Thyroid gland (tissue), 4 donors: ENCODE measurements around the gene ZNF813.

Source experiments
- POLR2A ChIP-seq, 2 donors: fragments of 450-650 bp; IDR thresholded peaks; one replicate each; pipeline ENCODE4 v1.6.1; 2017; ENCODE audit warnings: antibody characterized with exemption in 2 of 2, mild to moderate bottlenecking in 2 of 2, moderate library complexity in 1 of 2
- TF ChIP-seq, protein P1 (sequence below), 6 experiments: fragments of 200-600 bp in 3 of 6; fragments of 450-650 bp in 3 of 6; sonication (generic) in 3 of 6; IDR thresholded peaks; one replicate each; pipeline ENCODE4 v1.5.1; 2016 to 2019; ENCODE audit warnings: antibody characterized with exemption in 6 of 6, mild to moderate bottlenecking in 2 of 6, inconsistent platforms in 1 of 6, moderate library complexity in 1 of 6

DNA sequence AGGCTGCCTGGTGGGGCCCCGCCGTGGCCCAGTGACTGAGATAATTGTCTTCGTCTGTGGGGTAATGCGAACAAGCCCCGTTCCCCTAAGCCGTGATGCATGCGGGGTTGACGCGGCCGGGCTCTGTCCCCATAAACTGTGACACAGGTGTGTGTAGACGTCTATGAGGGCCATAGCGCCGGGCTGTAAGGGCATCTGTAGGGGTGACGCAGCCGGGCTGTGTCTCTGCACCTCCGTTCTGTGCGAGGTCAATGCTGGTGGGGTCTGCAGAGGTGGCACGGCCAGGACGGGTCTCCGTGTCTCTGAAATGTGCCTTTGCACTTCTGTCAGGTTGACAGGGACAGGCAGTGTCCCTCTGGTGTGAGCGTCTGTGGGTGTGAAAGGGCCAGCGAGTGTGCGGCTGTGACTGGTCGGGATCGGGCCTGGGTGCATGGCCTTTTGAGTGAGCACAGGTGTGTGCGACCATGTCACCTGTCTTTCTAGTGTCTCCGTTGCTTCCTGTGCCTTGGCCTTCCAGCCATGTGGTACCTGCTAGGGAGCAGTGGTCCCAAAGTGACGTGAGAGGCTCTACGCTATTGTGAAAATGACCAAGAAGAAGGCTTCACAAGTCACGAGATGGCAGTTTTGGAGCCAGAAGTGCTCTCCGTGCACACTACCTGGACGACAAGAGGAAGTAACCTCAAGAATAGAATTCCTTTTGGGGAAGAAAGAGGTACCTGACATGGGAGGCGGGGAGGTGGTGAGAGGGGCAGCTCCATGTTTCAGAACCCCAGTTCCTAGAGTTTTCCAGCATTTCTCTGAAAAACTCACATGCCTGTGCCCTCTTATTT, 54.1 kb downstream of the ZNF813 start:
- TF ChIP-seq, protein P1, sequence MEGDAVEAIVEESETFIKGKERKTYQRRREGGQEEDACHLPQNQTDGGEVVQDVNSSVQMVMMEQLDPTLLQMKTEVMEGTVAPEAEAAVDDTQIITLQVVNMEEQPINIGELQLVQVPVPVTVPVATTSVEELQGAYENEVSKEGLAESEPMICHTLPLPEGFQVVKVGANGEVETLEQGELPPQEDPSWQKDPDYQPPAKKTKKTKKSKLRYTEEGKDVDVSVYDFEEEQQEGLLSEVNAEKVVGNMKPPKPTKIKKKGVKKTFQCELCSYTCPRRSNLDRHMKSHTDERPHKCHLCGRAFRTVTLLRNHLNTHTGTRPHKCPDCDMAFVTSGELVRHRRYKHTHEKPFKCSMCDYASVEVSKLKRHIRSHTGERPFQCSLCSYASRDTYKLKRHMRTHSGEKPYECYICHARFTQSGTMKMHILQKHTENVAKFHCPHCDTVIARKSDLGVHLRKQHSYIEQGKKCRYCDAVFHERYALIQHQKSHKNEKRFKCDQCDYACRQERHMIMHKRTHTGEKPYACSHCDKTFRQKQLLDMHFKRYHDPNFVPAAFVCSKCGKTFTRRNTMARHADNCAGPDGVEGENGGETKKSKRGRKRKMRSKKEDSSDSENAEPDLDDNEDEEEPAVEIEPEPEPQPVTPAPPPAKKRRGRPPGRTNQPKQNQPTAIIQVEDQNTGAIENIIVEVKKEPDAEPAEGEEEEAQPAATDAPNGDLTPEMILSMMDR (IDR thresholded peaks at IDR 0.05) = no peak
- TF ChIP-seq POLR2A (IDR thresholded peaks at IDR 0.05) = no peak
